Pons (tissue), 1 donor: ENCODE data around the gene ADCY5.

Experiments
- DNase-seq: peaks from one replicate; pipeline ENCODE4 v3.0.0-alpha.2; 2016; ENCODE audit warnings: low spot score

ADCY5 gene

GRCh38 chr3:123369085-123369484 is 79.8 kb downstream of the ADCY5 start:
- no peak for DNase-seq

DNA sequence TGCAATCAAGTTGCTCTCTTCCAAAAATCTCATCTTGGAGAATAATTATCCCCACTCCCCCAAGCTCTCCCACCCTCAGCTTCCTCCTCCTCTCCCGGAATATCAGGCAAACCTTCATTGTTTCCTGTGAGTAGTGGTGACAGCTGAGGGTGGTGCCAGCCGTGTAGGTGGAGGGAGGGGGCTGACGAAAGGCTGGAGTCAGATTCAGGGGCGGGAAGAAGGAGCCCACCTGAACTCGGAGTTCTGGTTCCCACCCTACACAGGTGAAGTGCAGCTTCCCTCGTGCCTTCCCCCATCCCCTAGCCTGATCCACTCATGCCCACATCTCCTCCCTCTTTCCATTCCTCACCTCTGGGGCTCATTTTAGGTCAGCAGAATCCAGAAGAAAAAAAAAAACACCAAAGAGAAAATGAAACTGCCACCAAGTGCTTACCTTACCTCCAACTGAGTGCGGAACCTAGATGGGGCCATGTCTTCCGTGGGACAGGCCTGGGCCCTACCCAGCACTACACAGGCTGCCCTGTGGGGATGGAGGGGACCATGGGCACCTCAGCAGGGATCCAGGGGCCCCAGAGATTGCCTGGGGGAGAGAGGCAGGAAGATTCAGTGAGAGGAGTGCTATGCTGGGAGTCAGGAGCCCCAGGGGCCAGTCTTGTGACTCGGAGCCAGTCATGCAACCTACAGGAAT is 81.3 kb downstream of the ADCY5 start:
- no peak for DNase-seq

- peak; percentile 37 for DNase-seq
Measured at GRCh38 chr3:123365450-123366143, 83.3 kb downstream of the ADCY5 start.

GRCh38 chr3:123361071-123361470 is 87.8 kb downstream of the ADCY5 start:
- no peak for DNase-seq

DNA sequence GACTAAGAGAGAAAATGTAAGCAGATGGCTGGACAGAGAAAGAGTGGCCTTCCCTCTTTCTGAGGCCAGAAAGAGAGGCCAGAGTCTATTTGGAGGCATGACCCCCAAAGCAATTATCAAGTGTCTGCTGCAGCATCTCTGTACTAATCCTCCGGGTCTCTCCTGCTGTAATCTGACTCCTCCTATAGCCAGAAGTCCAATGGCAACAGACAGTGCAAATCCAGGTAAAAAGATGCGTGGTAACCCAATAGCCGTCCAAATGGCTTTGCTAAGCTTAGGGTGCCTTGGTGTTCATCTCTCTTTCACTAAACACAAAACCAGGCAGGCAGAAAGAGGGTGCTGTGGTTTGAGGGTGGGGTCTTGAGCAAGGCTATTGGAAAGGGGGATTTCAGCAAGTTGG is 91.6 kb downstream of the ADCY5 start:
- DNase-seq = no peak

GRCh38 chr3:123353850-123354233 is 95.0 kb downstream of the ADCY5 start:
- no peak for DNase-seq

DNA sequence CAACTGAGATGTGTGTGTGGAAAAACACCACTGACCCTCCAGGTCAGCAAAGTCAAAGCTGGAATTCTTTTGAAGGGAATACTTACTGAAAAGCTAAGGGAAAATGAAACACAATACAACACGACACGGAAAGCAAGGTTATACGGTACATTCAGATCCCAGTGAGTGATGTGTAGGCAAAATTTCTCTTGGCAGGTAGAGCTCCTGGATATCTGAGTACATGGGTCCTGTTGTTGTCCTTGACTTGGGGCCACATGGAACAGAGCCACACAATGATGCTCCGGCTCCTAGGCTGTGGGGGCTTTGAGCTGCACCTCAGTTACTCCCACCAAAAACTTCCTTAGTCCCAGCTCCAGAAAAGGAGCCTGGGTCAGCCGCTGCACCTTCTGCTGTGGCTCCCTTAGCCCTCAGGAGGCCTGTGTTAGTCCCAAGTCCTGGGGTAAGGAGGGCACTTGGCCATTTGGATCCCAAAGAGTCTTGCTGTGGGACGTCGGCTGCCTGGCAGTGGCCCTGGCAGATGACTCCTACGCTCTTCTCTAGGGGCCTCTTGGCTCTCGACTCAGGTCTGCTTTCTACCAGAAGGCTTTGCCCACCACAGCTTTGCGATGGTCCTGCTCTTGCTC is 95.6 kb downstream of the ADCY5 start:
- DNase-seq = no peak

GRCh38 chr3:123352134-123352554 is 96.7 kb downstream of the ADCY5 start:
- no peak for DNase-seq

- DNase-seq = no peak
Measured at GRCh38 chr3:123351501-123351900, 97.4 kb downstream of the ADCY5 start.

- DNase-seq = no peak
Measured at GRCh38 chr3:123350971-123351370, 97.9 kb downstream of the ADCY5 start.

- no peak for DNase-seq
Measured at GRCh38 chr3:123349566-123350435, 99.1 kb downstream of the ADCY5 start.

DNA sequence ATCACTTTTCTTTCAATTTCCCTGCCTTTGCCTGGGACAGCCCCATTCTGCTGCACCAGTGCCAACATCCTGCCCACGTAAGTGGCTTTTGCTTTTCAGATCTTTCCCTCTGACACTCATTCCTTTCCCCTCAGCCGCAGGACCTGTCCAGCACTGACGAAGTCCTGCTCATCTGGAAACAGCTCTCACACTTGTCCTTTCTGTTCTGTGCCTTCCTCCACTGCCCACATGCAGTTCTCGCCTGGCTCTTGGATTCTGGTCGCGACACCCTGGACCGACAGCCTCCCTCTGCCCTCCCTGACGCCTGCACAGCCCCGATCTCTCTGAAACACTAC is 99.7 kb downstream of the ADCY5 start:
- DNase-seq = no peak

- no peak for DNase-seq
Measured at GRCh38 chr3:123348471-123349200, 100.3 kb downstream of the ADCY5 start.

DNA sequence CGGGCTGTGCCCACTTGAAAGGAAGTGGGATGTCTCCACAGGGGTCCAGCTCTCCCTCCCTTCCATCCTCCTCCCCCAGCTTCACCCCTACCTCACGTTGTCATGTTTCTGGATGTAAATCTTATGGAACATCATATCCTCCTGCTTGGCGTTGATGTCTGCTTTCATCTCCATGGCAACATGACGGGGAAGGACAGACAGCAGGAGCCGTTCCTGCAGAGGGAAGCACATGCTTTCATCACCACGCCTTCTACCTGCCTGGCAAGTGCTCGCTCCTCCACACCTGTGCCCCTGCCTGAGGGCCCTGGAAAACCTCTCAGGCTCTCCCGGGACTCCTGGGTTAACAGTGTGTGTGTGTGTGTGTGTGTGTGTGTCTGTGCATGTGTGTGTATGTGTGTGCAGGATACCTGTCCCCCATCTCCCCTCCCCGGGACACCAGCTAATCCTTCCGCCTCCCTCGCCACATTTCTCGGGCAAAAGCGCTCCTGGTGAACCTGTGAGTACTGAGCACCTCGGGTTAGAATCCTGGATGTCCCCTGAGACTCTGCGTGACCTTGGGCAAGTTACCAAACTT is 101.1 kb downstream of the ADCY5 start:
- DNase-seq = no peak

- no peak for DNase-seq
Measured at GRCh38 chr3:123347205-123347604, 101.7 kb downstream of the ADCY5 start.

GRCh38 chr3:123346021-123346420 is 102.9 kb downstream of the ADCY5 start:
- DNase-seq = no peak

DNA sequence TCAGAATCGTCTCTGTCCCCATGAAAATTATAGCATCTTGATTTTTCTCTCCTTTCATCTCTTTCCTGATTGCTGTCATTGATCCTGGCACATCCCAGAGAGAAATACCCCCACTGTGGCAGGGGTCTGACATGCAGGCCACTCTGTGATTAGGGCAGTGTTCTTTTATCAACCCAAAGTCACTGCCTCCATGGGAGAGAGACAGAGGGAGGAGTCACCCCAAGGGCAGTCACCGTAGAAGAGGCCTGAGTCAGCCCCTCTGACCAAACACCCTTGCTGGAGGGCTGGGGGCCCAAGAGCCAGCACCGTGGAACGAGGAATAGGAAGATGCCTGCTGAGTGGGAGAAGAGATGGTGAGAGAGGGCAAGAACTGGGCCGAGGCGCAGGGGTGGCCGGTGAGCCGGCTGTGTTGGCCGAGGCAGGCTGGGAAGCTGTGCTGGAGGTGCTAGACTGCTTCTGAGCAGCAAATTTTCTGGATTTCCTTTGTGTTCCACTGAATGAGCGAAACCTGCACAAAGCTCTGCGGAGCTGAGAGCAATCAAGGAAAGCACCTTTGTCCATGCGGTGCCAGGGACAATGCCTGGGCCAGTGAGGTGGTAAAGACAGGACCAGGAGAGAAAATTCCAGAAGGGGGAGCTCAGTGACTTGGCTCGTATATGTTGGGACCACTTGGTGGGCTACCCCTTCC is 103.8 kb downstream of the ADCY5 start:
- no peak for DNase-seq

DNA sequence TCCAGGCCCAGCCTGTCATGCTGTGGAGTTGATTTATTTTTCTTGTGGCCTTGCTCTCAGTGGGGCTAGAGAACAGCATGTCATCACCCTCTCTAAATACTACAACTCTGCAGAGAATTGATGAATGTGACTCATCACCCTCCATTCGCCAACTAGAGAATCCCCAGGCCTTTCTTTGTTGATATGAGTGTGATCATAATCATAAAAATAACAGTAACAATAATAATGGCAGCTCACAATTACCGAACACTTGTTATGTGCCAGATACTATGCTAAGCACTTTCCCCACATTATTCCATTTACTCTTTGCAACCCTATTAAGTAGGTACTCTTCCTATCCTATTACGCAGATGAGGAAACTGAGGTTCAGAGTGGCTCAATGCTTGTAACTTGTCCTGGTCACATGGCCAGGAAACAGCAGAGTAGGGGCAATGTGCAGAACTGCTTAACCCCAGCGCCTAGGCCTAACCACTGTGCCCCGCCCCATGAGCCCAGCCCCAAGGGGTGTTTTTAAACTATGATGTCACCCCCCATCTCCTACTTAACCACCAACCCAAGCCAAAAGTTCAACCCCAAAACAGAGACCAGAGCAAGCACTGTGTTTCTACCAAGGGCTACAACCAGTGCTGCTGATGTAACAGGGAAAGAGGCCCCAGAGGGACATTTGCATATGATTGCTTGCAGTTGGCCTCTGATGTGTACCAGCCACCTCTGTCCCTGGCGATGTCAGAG is 104.5 kb downstream of the ADCY5 start:
- DNase-seq = peak; percentile 53

GRCh38 chr3:123343296-123344174 is 105.4 kb downstream of the ADCY5 start:
- no peak for DNase-seq
